DND-41 (cell line): ENCODE data around the gene TEF.

Source experiments
- EZH2 ChIP-seq: IDR thresholded peaks from 3 replicates; pipeline ENCODE4 v1.6.1; 2012; ENCODE audit warnings: borderline replicate concordance, low read depth, mild to moderate bottlenecking, moderate library complexity, low read length, inconsistent platforms; ENCODE audit not compliant: severe bottlenecking
- TF ChIP-seq, protein P1 (sequence below): IDR thresholded peaks from 2 replicates; pipeline ENCODE4 v1.5.1; 2012; ENCODE audit warnings: borderline replicate concordance, low read length, moderate library complexity, mild to moderate bottlenecking; ENCODE audit not compliant: poor library complexity, severe bottlenecking; ENCODE audit errors: extremely low read depth

DNA sequence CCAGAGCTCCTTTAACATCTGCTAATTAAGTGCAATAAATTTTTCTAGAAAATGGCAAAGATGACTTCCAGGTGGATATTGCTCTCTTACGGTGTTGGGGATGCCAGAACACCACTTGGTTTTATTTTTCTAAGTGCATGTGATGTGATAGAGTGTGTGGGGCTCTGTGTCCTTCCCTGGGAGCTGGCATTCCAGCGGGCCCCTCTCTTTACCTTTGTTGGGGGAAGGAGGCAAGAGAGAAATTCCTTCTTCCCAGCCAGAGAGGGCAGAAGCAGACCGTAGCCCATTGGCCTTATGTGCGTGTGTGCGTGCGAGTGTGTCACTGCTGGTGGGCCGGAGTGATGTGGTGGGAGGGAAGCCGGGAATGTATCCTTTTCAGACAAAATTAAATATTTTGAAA lies 17.2 kb downstream of the TEF start:
- TF ChIP-seq, protein P1, sequence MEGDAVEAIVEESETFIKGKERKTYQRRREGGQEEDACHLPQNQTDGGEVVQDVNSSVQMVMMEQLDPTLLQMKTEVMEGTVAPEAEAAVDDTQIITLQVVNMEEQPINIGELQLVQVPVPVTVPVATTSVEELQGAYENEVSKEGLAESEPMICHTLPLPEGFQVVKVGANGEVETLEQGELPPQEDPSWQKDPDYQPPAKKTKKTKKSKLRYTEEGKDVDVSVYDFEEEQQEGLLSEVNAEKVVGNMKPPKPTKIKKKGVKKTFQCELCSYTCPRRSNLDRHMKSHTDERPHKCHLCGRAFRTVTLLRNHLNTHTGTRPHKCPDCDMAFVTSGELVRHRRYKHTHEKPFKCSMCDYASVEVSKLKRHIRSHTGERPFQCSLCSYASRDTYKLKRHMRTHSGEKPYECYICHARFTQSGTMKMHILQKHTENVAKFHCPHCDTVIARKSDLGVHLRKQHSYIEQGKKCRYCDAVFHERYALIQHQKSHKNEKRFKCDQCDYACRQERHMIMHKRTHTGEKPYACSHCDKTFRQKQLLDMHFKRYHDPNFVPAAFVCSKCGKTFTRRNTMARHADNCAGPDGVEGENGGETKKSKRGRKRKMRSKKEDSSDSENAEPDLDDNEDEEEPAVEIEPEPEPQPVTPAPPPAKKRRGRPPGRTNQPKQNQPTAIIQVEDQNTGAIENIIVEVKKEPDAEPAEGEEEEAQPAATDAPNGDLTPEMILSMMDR, result no peak
- TF ChIP-seq EZH2, result no peak
